Endothelial cell of umbilical vein (primary cell): Measurements from ENCODE around the gene HUS1. TPM values are rescaled to one million over a fixed set of nuclear protein-coding genes. Genes with fewer than 3 reads are reported as not detected.

Experiments
- BruUV-seq: library from RNA; stranded (reverse); fragments of 400-500 nt; replicated peaks from 2 replicates; lab custom pipeline; 2021; lab: Mats Ljungman, UMichigan
- CTCF ChIA-PET: fragments of 300-600, 350-600 bp; sonication (Branson Sonifier 250); formaldehyde crosslinking; loops from one replicate; lab custom pipeline; 2021; ENCODE audit warnings: antibody characterized with exemption, inconsistent platforms; lab: Charles Lee
- POLR2A ChIA-PET: fragments of 300-600, 350-600 bp; sonication (Branson Sonifier 250); formaldehyde crosslinking; loops from one replicate; lab custom pipeline; 2021; ENCODE audit warnings: antibody characterized with exemption, inconsistent platforms; lab: Charles Lee
- DNase-seq: peaks from one replicate; pipeline ENCODE4 v3.0.0-alpha.2; 2011; ENCODE audit warnings: low read depth, low spot score
- FAIRE-seq: peaks from 2 replicates; lab custom pipeline; 2011; peaks lifted over from hg19 to GRCh38; lab: Jason Lieb, UNC
- H2AFZ ChIP-seq: 2 replicates; pipeline ENCODE4 v1.6.0; 2012; ENCODE audit warnings: low read depth, low read length, control low read depth, inconsistent platforms
- H3K27ac ChIP-seq: 2 replicates; pipeline ENCODE4 v1.5.1; 2011; ENCODE audit warnings: low read depth, mild to moderate bottlenecking, control low read depth, low read length, moderate library complexity; ENCODE audit not compliant: insufficient read depth
- H3K27me3 ChIP-seq, 2 experiments: 2 replicates each; pipeline versions ENCODE4 v1.6.0 to v1.6.1; 2011; ENCODE audit warnings: low read length in 2 of 2, mixed read lengths in 1 of 2; ENCODE audit not compliant: control insufficient read depth in 2 of 2, insufficient read depth in 2 of 2
- H3K36me3 ChIP-seq, 2 experiments: 2 replicates in 1 of 2; 3 replicates in 1 of 2; pipeline ENCODE4 v1.5.1; 2011; ENCODE audit warnings: low read length in 2 of 2, mild to moderate bottlenecking in 1 of 2, moderate library complexity in 1 of 2; ENCODE audit not compliant: control insufficient read depth in 2 of 2, insufficient read depth in 2 of 2; ENCODE audit errors: extremely low read depth in 1 of 2
- H3K4me1 ChIP-seq: 3 replicates; pipeline ENCODE4 v1.5.1; 2011; ENCODE audit warnings: mild to moderate bottlenecking, low read length; ENCODE audit not compliant: control insufficient read depth, insufficient read depth; ENCODE audit errors: extremely low read depth
- H3K4me2 ChIP-seq: 2 replicates; pipeline ENCODE4 v1.6.1; 2011; ENCODE audit warnings: low read length, control low read depth, mixed read lengths; ENCODE audit not compliant: insufficient read depth
- H3K4me3 ChIP-seq, 3 experiments: fragments of 200-600 bp in 1 of 3; sonication (generic), shearing (Covaris generic) in 1 of 3; replicated peaks in 1 of 3; 2 replicates each; pipeline ENCODE4 v1.5.1; 2011 to 2016; ENCODE audit warnings: control low read depth in 3 of 3, low read length in 3 of 3, mild to moderate bottlenecking in 2 of 3, inconsistent platforms in 1 of 3, low read depth in 1 of 3, moderate library complexity in 1 of 3; ENCODE audit not compliant: insufficient read depth in 1 of 3
- H3K79me2 ChIP-seq: 2 replicates; pipeline ENCODE4 v1.6.0; 2012; ENCODE audit warnings: low read length, inconsistent platforms; ENCODE audit not compliant: control insufficient read depth, insufficient read depth
- H3K9ac ChIP-seq: replicated peaks from 2 replicates; pipeline ENCODE3; 2011; ENCODE audit warnings: low read length, control low read depth; ENCODE audit not compliant: insufficient read depth; ENCODE audit errors: extremely low read depth
- H3K9me1 ChIP-seq: replicated peaks from 3 replicates; pipeline ENCODE4 v1.6.0; 2011; ENCODE audit warnings: mild to moderate bottlenecking, low read length; ENCODE audit not compliant: control insufficient read depth, insufficient read depth; ENCODE audit errors: extremely low read depth
- H3K9me3 ChIP-seq: replicated peaks from 2 replicates; pipeline ENCODE4 v1.5.1; 2012; ENCODE audit warnings: low read length, inconsistent platforms; ENCODE audit not compliant: control insufficient read depth, insufficient read depth
- H4K20me1 ChIP-seq: replicated peaks from 2 replicates; pipeline ENCODE3; 2011; ENCODE audit warnings: mild to moderate bottlenecking, low read length; ENCODE audit not compliant: control insufficient read depth, insufficient read depth; ENCODE audit errors: extremely low read depth
- EZH2 ChIP-seq: IDR thresholded peaks from 2 replicates; pipeline ENCODE4 v1.6.1; 2012; ENCODE audit warnings: borderline replicate concordance, low read depth, mild to moderate bottlenecking, moderate library complexity, low read length, inconsistent platforms; ENCODE audit not compliant: severe bottlenecking
- FOS ChIP-seq: IDR thresholded peaks from 2 replicates; pipeline ENCODE4 v1.6.1; 2011; ENCODE audit warnings: mild to moderate bottlenecking, low read length, moderate library complexity, borderline replicate concordance; ENCODE audit not compliant: insufficient read depth
- GATA2 ChIP-seq: IDR thresholded peaks from 2 replicates; pipeline ENCODE4 v1.7.0; 2011; ENCODE audit warnings: low read depth, mild to moderate bottlenecking, moderate library complexity, mixed read lengths, low read length; ENCODE audit not compliant: insufficient read length, insufficient read depth
- JUN ChIP-seq: IDR thresholded peaks from 2 replicates; pipeline ENCODE4 v1.6.1; 2011; ENCODE audit warnings: borderline replicate concordance, low read depth; ENCODE audit not compliant: insufficient read length, insufficient read depth
- MYC ChIP-seq: IDR thresholded peaks from one replicate; pipeline ENCODE4 v1.6.1; 2011; ENCODE audit warnings: mild to moderate bottlenecking, low read depth, low read length
- POLR2A ChIP-seq: IDR thresholded peaks from 2 replicates; pipeline ENCODE4 v1.6.1; 2012; ENCODE audit warnings: low read depth, mild to moderate bottlenecking, control low read depth, low read length
- POLR2AphosphoS5 ChIP-seq: IDR thresholded peaks from 2 replicates; pipeline ENCODE4 v1.6.1; 2012; ENCODE audit warnings: low read depth, mild to moderate bottlenecking, control low read depth, low read length, moderate library complexity; ENCODE audit not compliant: insufficient read depth
- dilution Hi-C: fragments of 300-500 bp; cut with MboI; formaldehyde crosslinking; loops from one replicate; pipeline ENCODE4 v1.15.0; 2019; ENCODE audit warnings: low sequenced_read_pairs; ENCODE audit not compliant: extremely low pct_ligation_motif_present
- intact Hi-C: fragments of 100-400 bp; cut with micrococcal nuclease; formaldehyde crosslinking; loops from one replicate; pipeline ENCODE4 v1.10.0; 2022
- polyA plus RNA-seq, 4 experiments: library from polyadenylated mRNA; depleted of rRNA in 3 of 4; stranded (reverse) in 3 of 4; unstranded in 1 of 4; fragments of >200 nt; gene quantifications; 2 replicates each; pipeline versions ENCODE4 v1.2.1 to v1.2.3, GENCODE V29; 2011 to 2012; ENCODE audit warnings: missing spikeins in 1 of 4
- total RNA-seq: library from RNA; stranded (reverse); gene quantifications from 2 replicates; pipeline ENCODE4 v1.2.3, GENCODE V29; 2021
- TF ChIP-seq, protein P1 (sequence below), 2 donors: IDR thresholded peaks; 1 replicate in 1 of 2; 2 replicates in 1 of 2; pipeline ENCODE4 v1.5.1; 2011; ENCODE audit warnings: low read length in 2 of 2, mild to moderate bottlenecking in 2 of 2, moderate library complexity in 2 of 2, control low read depth in 1 of 2, inconsistent platforms in 1 of 2, low read depth in 1 of 2; ENCODE audit not compliant: insufficient read depth in 1 of 2; ENCODE audit errors: extremely low read depth in 1 of 2
- TF ChIP-seq, protein P2 (sequence below): IDR thresholded peaks from 2 replicates; pipeline ENCODE4 v1.6.1; 2011; ENCODE audit not compliant: insufficient read depth, insufficient read length

Gene HUS1
- total and polyA plus RNA-seq, 2 donors (not counting 3 experiments of a cell fraction or from before 2014, with no cell fraction given) = 21.4 to 49.7 TPM

- H3K9me1 ChIP-seq = no peaks in the 10 kb centered on the region
- no peaks in the 10 kb centered on the region for H3K79me2 ChIP-seq
- ChIA-PET POLR2A (no interaction called here), CTCF (interaction anchor here (1.1 kb wide), 1 partner anchor 26 kb away, joined by 3 read pairs; no protein-coding TSS in a partner anchor)
- FAIRE-seq (no peak), DNase-seq (no peak)
- no peaks in the 10 kb centered on the region for H3K4me1 ChIP-seq
- H3K36me3 ChIP-seq = no peaks in the 10 kb centered on the region
- no peaks in the 10 kb centered on the region for H3K9me3 ChIP-seq
- H3K4me2 ChIP-seq = no peak overlapping the region
- dilution Hi-C loops (no loop called here), intact Hi-C loops (no loop called here)
- peaks cover 0 to 3% of the 10 kb centered on the region in 2 experiments for H3K27me3 ChIP-seq
- no peak overlapping the region for H3K27ac ChIP-seq
- no peak overlapping the region for H3K4me3 ChIP-seq
- no TSS peak for BruUV-seq
- H4K20me1 ChIP-seq = no peaks in the 10 kb centered on the region
- H3K9ac ChIP-seq = no peak overlapping the region
- TF ChIP-seq POLR2AphosphoS5 (no peak), JUN (no peak), MYC (no peak), FOS (no peak), POLR2A (no peak), GATA2 (no peak), EZH2 (no peak)
- TF ChIP-seq, protein P1, sequence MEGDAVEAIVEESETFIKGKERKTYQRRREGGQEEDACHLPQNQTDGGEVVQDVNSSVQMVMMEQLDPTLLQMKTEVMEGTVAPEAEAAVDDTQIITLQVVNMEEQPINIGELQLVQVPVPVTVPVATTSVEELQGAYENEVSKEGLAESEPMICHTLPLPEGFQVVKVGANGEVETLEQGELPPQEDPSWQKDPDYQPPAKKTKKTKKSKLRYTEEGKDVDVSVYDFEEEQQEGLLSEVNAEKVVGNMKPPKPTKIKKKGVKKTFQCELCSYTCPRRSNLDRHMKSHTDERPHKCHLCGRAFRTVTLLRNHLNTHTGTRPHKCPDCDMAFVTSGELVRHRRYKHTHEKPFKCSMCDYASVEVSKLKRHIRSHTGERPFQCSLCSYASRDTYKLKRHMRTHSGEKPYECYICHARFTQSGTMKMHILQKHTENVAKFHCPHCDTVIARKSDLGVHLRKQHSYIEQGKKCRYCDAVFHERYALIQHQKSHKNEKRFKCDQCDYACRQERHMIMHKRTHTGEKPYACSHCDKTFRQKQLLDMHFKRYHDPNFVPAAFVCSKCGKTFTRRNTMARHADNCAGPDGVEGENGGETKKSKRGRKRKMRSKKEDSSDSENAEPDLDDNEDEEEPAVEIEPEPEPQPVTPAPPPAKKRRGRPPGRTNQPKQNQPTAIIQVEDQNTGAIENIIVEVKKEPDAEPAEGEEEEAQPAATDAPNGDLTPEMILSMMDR (IDR thresholded peaks at IDR 0.05; ENCODE audit: extremely low read depth in 1 of 2, insufficient read depth in 1 of 2, low read depth in 1 of 2, low read length in 2 of 2) = no peak
- TF ChIP-seq, protein P2, sequence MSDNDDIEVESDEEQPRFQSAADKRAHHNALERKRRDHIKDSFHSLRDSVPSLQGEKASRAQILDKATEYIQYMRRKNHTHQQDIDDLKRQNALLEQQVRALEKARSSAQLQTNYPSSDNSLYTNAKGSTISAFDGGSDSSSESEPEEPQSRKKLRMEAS = no peak
- no peak overlapping the region for H2AFZ ChIP-seq
These were observed 38.3 kb upstream of the HUS1 start for GRCh38 chr7:48017674-48018073.
